GM12873 (cell line): Measurements from ENCODE around the gene PTPRK.

Experiments
- CTCF ChIP-seq: IDR thresholded peaks from 2 replicates; pipeline ENCODE4 v1.5.1; 2012; ENCODE audit warnings: low read depth, mild to moderate bottlenecking, moderate library complexity, low read length, control low read depth; ENCODE audit not compliant: insufficient read depth; ENCODE audit errors: missing control alignments

The PTPRK gene

GRCh38 chr6:128150376-128150775 is 370.0 kb downstream of the PTPRK start:
- TF ChIP-seq CTCF = no peak

- TF ChIP-seq CTCF = no peak
Observed at GRCh38 chr6:128149796-128150195, 370.6 kb downstream of the PTPRK start.

- TF ChIP-seq CTCF = no peak
Observed at GRCh38 chr6:128144320-128144719, 376.1 kb downstream of the PTPRK start.

GRCh38 chr6:128141932-128142331 is 378.5 kb downstream of the PTPRK start:
- no peak for TF ChIP-seq CTCF

- no peak for TF ChIP-seq CTCF
Observed at GRCh38 chr6:128139519-128139918, 380.9 kb downstream of the PTPRK start.

GRCh38 chr6:128138694-128139093 is 381.7 kb downstream of the PTPRK start:
- no peak for TF ChIP-seq CTCF

- TF ChIP-seq CTCF = no peak
Observed at GRCh38 chr6:128135325-128135724, 385.1 kb downstream of the PTPRK start.

GRCh38 chr6:128131566-128131965 is 388.8 kb downstream of the PTPRK start:
- no peak for TF ChIP-seq CTCF
